ENCODE data around the gene SYF2.
A peak's percentile ranks its signal among the peaks of the same experiment; 100 is the strongest.
"Not testable (repeated sequence)": the region's sequence is repeated elsewhere in the genome, so short reads cannot be mapped to it uniquely, and the experiment has no call there.

Gene SYF2

GRCh38 chr1:25204797-25205480, 27.4 kb downstream of the SYF2 start:
- peak in 1 of 2 donors; percentile 51 for DNase-seq (ENCODE audit: low spot score in 2 of 2)
- Mint-ChIP-seq H3K36me3 (peaks cover 5% of the 10 kb centered on the region), H3K27ac (no peak overlapping the region), H3K9me3 (no peaks in the 10 kb centered on the region), H3K4me3 (no peak overlapping the region), H3K4me1 (no peaks in the 10 kb centered on the region)
- no peak for ATAC-seq

- Mint-ChIP-seq H3K27ac (no peak overlapping the region), H3K9me3 (no peaks in the 10 kb centered on the region), H3K4me1 (peaks cover 15% of the 10 kb centered on the region), H3K36me3 (peaks cover 5% of the 10 kb centered on the region), H3K4me3 (no peak overlapping the region)
- DNase-seq (ENCODE audit: low spot score in 2 of 2) (no peak), ATAC-seq (no peak)
Measured at GRCh38 chr1:25201006-25201405, 31.3 kb downstream of the SYF2 start.

DNA sequence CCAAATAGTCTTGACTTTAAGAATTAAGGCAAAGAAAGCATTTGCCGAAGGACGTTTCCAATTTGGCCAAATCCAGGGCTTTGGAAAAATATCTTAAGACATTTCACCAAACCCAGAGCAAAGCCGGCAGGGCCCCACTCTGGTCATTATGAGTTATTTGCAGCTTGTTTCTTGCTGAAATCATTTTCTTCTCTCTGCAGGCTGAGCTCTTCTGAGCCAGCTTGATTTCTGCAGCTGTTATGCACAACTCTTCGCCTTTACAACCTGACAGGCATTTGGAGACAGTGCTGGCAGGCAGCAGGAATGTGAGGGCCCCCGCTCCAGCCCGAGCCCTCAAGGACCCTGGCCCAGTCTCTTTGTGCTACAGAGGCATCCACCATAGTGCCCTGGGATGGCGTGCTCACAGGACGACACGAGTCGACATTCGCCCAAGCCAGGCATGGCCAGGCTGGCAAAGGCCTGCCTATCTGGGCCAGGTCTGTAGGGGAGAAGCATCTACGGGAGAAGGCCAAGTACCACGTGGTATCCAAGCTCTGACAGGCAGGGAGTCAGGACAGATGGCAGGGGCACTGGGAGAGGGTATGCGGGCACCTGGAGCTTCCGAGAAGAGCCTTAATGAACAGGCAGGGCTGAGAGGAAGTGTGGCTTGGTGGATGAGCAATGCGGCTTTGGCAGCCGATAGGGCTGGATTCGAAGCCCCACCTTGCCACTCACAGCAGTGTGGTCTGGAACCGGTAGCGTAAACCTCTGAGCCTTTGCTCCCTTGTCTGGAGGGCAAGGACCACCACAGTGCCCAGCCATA, 32.3 kb downstream of the SYF2 start:
- Mint-ChIP-seq H3K9me3 (no peaks in the 10 kb centered on the region), H3K27ac (no peak overlapping the region), H3K36me3 (no peaks in the 10 kb centered on the region), H3K4me1 (peaks cover 15% of the 10 kb centered on the region), H3K4me3 (no peak overlapping the region)
- peak; percentile 8 for ATAC-seq
- DNase-seq (ENCODE audit: low spot score in 2 of 2) = no peak

DNA sequence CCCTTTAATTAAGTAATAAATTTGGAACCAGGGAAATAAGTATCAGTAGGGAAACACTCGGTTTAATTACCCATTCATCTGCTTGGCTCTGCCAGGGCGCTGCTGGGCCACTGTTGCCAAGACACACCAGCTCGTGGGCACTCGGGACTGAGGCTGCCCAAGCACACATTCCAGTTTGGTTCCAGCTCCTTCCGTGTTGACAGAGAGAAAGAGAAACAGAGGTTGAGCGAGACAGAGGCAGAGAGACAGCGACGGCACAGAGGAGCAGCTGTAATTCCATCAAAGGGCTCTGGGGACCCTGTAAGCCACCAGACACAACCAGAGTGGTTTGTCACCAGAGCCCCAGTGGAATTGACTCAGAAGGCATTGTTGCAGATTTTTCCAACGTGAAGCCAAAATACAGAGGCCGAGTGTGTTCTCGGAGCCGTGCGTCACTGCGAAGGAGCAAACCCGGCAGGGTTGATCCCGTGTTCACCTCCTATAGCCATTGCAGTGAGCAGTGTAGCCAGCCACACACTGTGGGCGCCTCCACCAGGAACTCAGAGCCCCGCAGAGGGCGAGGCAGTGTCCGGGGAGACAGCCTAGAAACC, 33.5 kb downstream of the SYF2 start:
- ATAC-seq = no peak
- Mint-ChIP-seq H3K9me3 (no peaks in the 10 kb centered on the region), H3K4me1 (peaks cover 23% of the 10 kb centered on the region), H3K36me3 (no peaks in the 10 kb centered on the region), H3K27ac (peak overlapping the region; percentile 24), H3K4me3 (no peak overlapping the region)
- no peak for DNase-seq (ENCODE audit: low spot score in 2 of 2)

DNA sequence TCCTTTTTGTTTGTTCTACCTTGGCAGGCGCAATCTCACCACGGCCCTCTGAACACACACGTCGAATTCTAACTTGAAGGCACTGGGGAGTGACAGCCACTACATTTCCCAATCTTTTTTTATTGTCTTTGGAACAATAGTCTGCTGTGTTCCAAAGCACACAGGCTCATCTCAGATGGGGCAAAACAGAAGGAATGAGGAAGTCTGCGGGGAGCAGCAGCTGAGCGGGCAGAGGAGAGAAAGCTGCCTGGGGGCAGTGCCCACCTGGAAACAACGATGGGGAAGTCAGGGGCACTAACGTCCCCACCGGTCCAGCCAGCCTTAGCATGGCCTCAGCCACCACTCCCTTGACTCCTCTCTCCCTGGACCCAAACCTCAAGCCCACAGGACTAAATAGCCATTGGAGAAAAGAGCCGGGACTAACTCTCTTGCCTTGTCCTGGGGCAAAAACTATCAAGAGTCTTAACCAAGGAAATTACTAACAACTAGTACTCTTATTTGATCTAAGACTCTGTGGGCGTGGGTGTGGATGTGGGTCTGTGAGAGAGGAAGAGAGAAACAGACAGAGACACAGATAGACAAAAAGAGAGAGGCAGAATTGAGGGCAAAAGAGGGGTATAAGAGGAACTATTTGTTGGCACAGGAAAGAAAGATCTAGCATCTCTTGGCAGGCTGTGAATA, 34.2 kb downstream of the SYF2 start:
- Mint-ChIP-seq H3K4me3 (no peak overlapping the region), H3K9me3 (no peaks in the 10 kb centered on the region), H3K27ac (peak overlapping the region; percentile 24), H3K4me1 (peaks cover 29% of the 10 kb centered on the region), H3K36me3 (no peaks in the 10 kb centered on the region)
- no peak for DNase-seq (ENCODE audit: low spot score in 2 of 2)
- peak; percentile 35 for ATAC-seq

GRCh38 chr1:25197235-25197975, 34.9 kb downstream of the SYF2 start:
- H3K4me3 Mint-ChIP-seq = no peak overlapping the region
- ATAC-seq = no peak
- DNase-seq (ENCODE audit: low spot score in 2 of 2) = no peak

GRCh38 chr1:25196830-25197229, 35.5 kb downstream of the SYF2 start:
- ATAC-seq (no peak), DNase-seq (ENCODE audit: low spot score in 2 of 2) (no peak)
- no peak overlapping the region for H3K4me3 Mint-ChIP-seq
- no peaks in the 10 kb centered on the region for H3K9me3 Mint-ChIP-seq
- H3K36me3 Mint-ChIP-seq = no peaks in the 10 kb centered on the region
- peaks cover 29% of the 10 kb centered on the region for H3K4me1 Mint-ChIP-seq
- no peak overlapping the region for H3K27ac Mint-ChIP-seq

More at GRCh38 chr1:25197235-25197975, 34.9 kb downstream of the SYF2 start:
- H3K36me3 Mint-ChIP-seq = no peaks in the 10 kb centered on the region
- peak overlapping the region; percentile 24 for H3K27ac Mint-ChIP-seq
- H3K4me1 Mint-ChIP-seq = peaks cover 29% of the 10 kb centered on the region
- H3K9me3 Mint-ChIP-seq = no peaks in the 10 kb centered on the region

GRCh38 chr1:25195835-25196234, 36.5 kb downstream of the SYF2 start:
- no peak overlapping the region for H3K4me3 Mint-ChIP-seq
- no peak overlapping the region for H3K27ac Mint-ChIP-seq
- H3K9me3 Mint-ChIP-seq = no peaks in the 10 kb centered on the region
- ATAC-seq = no peak
- H3K36me3 Mint-ChIP-seq = no peaks in the 10 kb centered on the region
- peaks cover 29% of the 10 kb centered on the region for H3K4me1 Mint-ChIP-seq
- no peak for DNase-seq (ENCODE audit: low spot score in 2 of 2)

DNA sequence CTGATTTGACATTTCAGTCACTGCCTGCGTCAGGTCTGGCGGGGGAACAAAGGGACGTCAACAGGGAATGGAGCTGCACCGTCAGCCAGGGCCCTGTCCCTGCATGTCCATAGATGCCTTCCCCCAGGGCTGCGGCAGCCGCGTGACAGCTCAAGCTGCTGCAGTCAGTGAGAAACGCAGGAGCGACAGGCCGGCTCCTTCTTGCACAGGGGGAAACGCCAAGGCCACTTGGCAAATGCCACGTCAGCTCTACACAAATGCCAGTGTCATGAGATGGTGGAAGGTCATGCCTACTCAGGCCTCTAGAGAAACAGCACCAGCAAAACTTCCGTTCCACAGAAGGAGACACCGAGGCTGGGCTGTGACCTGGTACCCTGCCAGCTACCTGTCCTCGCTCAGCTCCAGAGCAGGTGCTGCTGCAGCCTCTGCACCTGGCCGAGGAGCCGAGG, 37.7 kb downstream of the SYF2 start:
- no peak for DNase-seq (ENCODE audit: low spot score in 2 of 2)
- H3K9me3 Mint-ChIP-seq = no peaks in the 10 kb centered on the region
- no peaks in the 10 kb centered on the region for H3K36me3 Mint-ChIP-seq
- peaks cover 29% of the 10 kb centered on the region for H3K4me1 Mint-ChIP-seq
- no peak overlapping the region for H3K4me3 Mint-ChIP-seq
- no peak for ATAC-seq
- peak overlapping the region; percentile 56 for H3K27ac Mint-ChIP-seq

DNA sequence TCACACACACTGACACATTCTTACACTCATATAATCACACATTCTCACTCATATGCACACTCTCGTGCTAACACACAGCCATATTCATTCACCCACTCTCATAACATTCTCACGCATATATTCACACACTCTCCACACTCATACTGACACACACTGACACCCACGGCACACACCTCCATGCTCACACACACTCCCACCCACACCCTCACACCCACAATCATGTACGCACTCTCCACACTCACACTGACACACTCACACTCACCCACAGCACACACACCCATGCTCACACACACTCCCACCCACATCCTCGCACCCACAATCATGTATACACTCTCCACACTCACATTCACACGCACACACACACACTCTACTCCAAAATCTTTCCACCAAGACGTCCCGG, 38.2 kb downstream of the SYF2 start:
- DNase-seq (ENCODE audit: low spot score in 2 of 2) (no peak), ATAC-seq (peak; percentile 40)
- Mint-ChIP-seq H3K4me1 (peaks cover 29% of the 10 kb centered on the region), H3K4me3 (no peak overlapping the region), H3K27ac (peak overlapping the region; percentile 56), H3K9me3 (no peaks in the 10 kb centered on the region), H3K36me3 (no peaks in the 10 kb centered on the region)

DNA sequence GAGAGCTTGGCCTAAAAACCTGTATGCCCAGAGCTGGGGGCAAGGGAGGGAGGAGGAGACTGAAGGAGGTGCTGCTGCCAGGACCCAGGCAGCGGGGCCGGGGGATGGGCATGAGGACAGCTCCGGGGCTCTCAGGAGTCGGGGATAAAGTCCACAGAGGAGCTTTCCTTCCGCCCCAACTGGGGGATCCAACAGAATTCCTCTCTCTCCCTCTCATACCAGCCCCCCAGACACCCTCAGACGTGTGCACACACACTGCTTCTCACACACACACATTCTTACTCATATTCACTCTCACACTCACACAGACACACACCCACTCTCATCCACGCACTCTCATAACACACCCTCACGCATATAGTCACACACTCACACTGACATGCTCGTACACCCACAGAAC, 39.1 kb downstream of the SYF2 start:
- Mint-ChIP-seq H3K4me1 (peaks cover 21% of the 10 kb centered on the region), H3K27ac (no peak overlapping the region), H3K4me3 (no peak overlapping the region), H3K9me3 (no peaks in the 10 kb centered on the region), H3K36me3 (no peaks in the 10 kb centered on the region)
- ATAC-seq (no peak), DNase-seq (ENCODE audit: low spot score in 2 of 2) (no peak)

DNA sequence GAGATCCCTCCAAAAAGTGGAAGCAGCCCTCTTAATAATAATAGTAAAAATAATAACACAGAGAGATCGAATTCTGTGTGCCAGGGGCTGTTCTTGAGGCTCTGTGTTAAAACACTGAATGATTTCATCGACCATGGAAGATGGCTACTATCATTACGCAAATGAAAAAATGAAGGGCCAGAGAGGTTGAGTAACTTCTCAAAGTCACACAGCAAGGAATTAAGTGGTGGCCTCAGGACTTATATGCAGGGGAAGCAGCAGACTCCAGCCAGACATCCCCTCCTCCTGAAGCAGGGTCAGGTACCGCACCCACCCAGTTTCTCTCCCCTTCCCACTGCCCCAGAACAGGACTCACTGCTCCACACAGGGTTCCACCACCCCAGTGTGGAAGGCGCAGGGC, 40.1 kb downstream of the SYF2 start:
- no peak overlapping the region for H3K27ac Mint-ChIP-seq
- ATAC-seq = no peak
- DNase-seq (ENCODE audit: low spot score in 2 of 2) = no peak
- H3K9me3 Mint-ChIP-seq = no peaks in the 10 kb centered on the region
- H3K4me3 Mint-ChIP-seq = no peak overlapping the region
- H3K36me3 Mint-ChIP-seq = no peaks in the 10 kb centered on the region
- peaks cover 14% of the 10 kb centered on the region for H3K4me1 Mint-ChIP-seq

DNA sequence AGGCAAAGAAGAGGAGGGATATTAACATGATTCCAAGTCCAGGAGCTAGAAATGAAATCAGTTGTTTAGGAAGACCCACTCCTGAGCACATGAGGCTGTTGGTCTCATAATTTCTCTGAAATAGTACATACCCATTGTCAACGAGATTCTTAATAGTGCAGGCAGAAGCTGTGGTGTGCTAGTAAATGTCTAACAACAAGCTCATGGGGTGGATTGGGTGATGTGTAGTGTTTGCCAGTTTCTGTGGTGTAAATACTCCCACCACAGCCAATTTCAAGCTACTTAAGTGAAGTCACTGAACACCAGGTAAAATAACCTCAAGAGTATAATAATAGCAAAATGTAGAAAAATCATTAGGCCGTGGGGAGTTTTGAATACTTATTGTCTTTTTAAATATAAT, 42.0 kb downstream of the SYF2 start:
- peaks cover 14% of the 10 kb centered on the region for H3K4me1 Mint-ChIP-seq
- H3K4me3 Mint-ChIP-seq = no peak overlapping the region
- ATAC-seq (no peak), DNase-seq (ENCODE audit: low spot score in 2 of 2) (no peak)
- no peaks in the 10 kb centered on the region for H3K36me3 Mint-ChIP-seq
- no peaks in the 10 kb centered on the region for H3K9me3 Mint-ChIP-seq
- no peak overlapping the region for H3K27ac Mint-ChIP-seq

GRCh38 chr1:25187904-25188303, 44.4 kb downstream of the SYF2 start:
- not testable (repeated sequence) for H3K27ac Mint-ChIP-seq; H3K4me3 Mint-ChIP-seq; DNase-seq (ENCODE audit: low spot score in 2 of 2)

DNA sequence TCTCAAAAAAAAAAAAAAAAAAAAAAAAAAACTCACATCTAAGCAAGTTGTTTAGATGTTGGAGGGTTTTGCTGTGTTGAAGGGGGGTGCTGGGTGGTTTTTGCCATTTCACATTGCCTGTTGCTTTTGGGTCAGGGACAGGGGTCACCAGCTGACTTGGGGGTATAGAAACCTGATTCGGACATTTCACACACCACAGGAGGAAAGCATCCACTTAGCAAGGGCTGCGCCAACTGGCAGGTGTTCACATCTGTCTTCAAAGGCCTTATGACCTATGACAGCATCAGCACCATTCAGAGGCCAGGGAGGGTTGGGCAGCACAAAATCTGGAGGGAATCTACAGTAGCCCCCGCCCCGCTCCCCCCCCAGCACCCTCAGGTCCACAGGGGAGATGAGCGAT, 45.2 kb downstream of the SYF2 start:
- ATAC-seq (no peak), DNase-seq (ENCODE audit: low spot score in 2 of 2) (no peak)
- Mint-ChIP-seq H3K4me3 (no peak overlapping the region), H3K9me3 (no peaks in the 10 kb centered on the region), H3K36me3 (no peaks in the 10 kb centered on the region), H3K27ac (no peak overlapping the region), H3K4me1 (no peaks in the 10 kb centered on the region)

More at GRCh38 chr1:25187904-25188303, 44.4 kb downstream of the SYF2 start:
- H3K36me3 Mint-ChIP-seq, ATAC-seq, H3K9me3 Mint-ChIP-seq, H3K4me1 Mint-ChIP-seq: not testable (repeated sequence)
